Amygdala (tissue), 56 donors: Measurements from ENCODE around the gene RDH11.

ENCODE experiments used
- DNase-seq, 56 donors: peaks; one replicate each; lab custom pipeline; 2025; lab: John Stamatoyannopoulos, UW

Gene RDH11

GRCh38 chr14:67652189-67652588 is 43.4 kb downstream of the RDH11 start:
- DNase-seq: no peak

GRCh38 chr14:67650694-67651093 is 44.9 kb downstream of the RDH11 start:
- no peak for DNase-seq

- peak in 1 of 56 donors; percentile 4 for DNase-seq
Observed at GRCh38 chr14:67650151-67650550, 45.4 kb downstream of the RDH11 start.

GRCh38 chr14:67646131-67646530 is 49.4 kb downstream of the RDH11 start:
- DNase-seq: no peak

- DNase-seq: no peak
Observed at GRCh38 chr14:67645414-67645813, 50.1 kb downstream of the RDH11 start.

GRCh38 chr14:67644428-67644827 is 51.1 kb downstream of the RDH11 start:
- no peak for DNase-seq

GRCh38 chr14:67643713-67644112 is 51.9 kb downstream of the RDH11 start:
- DNase-seq: no peak

GRCh38 chr14:67641902-67642749 is 53.4 kb downstream of the RDH11 start:
- no peak for DNase-seq

GRCh38 chr14:67641480-67641879 is 54.1 kb downstream of the RDH11 start:
- no peak for DNase-seq

- no peak for DNase-seq
Observed at GRCh38 chr14:67638642-67639041, 56.9 kb downstream of the RDH11 start.

GRCh38 chr14:67636361-67636919 is 59.1 kb downstream of the RDH11 start:
- DNase-seq: peak in 1 of 56 donors; percentile 4

GRCh38 chr14:67633451-67634147 is 62.0 kb downstream of the RDH11 start:
- no peak for DNase-seq

GRCh38 chr14:67630938-67631337 is 64.6 kb downstream of the RDH11 start:
- DNase-seq: no peak

- DNase-seq: no peak
Observed at GRCh38 chr14:67630186-67630585, 65.4 kb downstream of the RDH11 start.

GRCh38 chr14:67627519-67627918 is 68.0 kb downstream of the RDH11 start:
- DNase-seq: no peak
